Esophagus squamous epithelium (tissue), 4 donors: ENCODE data around the gene OGG1.

Experiments used
- POLR2A ChIP-seq, 4 donors: fragments of 450-650 bp; IDR thresholded peaks; one replicate each; pipeline ENCODE4 v1.6.1; 2017; ENCODE audit warnings: antibody characterized with exemption in 4 of 4, mild to moderate bottlenecking in 4 of 4, moderate library complexity in 3 of 4
- TF ChIP-seq, protein P1 (sequence below), 6 experiments: fragments of 450-650 bp in 4 of 6; fragments of 200-600 bp in 2 of 6; sonication (generic) in 2 of 6; IDR thresholded peaks; one replicate each; pipeline ENCODE4 v1.5.1; 2016 to 2019; ENCODE audit warnings: antibody characterized with exemption in 6 of 6, mild to moderate bottlenecking in 4 of 6, moderate library complexity in 4 of 6

DNA sequence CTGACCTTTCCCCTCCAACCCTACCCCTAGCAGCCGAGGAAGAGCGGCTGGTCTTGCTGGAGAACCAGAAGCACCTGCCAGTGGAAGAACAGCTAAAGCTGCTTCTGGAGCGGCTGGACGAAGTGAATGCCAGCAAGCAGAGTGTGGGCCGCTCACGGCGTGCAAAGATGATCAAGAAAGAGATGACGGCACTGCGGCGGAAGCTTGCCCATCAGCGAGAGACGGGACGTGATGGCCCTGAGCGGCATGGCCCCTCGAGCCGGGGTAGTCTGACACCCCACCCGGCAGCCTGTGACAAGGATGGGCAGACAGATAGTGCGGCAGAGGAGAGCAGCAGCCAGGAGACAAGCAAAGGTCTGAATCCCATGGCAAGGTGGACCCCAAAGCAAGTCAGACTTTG is 6.2 kb upstream of the OGG1 start:
- TF ChIP-seq, protein P1, sequence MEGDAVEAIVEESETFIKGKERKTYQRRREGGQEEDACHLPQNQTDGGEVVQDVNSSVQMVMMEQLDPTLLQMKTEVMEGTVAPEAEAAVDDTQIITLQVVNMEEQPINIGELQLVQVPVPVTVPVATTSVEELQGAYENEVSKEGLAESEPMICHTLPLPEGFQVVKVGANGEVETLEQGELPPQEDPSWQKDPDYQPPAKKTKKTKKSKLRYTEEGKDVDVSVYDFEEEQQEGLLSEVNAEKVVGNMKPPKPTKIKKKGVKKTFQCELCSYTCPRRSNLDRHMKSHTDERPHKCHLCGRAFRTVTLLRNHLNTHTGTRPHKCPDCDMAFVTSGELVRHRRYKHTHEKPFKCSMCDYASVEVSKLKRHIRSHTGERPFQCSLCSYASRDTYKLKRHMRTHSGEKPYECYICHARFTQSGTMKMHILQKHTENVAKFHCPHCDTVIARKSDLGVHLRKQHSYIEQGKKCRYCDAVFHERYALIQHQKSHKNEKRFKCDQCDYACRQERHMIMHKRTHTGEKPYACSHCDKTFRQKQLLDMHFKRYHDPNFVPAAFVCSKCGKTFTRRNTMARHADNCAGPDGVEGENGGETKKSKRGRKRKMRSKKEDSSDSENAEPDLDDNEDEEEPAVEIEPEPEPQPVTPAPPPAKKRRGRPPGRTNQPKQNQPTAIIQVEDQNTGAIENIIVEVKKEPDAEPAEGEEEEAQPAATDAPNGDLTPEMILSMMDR (IDR thresholded peaks at IDR 0.05) = no peak
- TF ChIP-seq POLR2A (IDR thresholded peaks at IDR 0.05) = no peak
